ENCODE results near the gene NBEA.

GRCh38 chr13:34897220-34897619, 44.9 kb upstream of the NBEA start:
- TF ChIP-seq CTCF (IDR thresholded peaks at IDR 0.05) (no peak), POLR2A (IDR thresholded peaks at IDR 0.05) (no peak)

Measured in heart left ventricle (tissue), 13 donors.